Right atrium auricular region (tissue), 2 donors: ENCODE data around the gene FGF14. TPM values are rescaled to one million over a fixed set of nuclear protein-coding genes. Genes with fewer than 3 reads are reported as not detected.
"Not testable (repeated sequence)": the region's sequence is repeated elsewhere in the genome, so short reads cannot be mapped to it uniquely, and the experiment has no call there.

Source experiments
- DNase-seq: peaks from one replicate; pipeline ENCODE4 v3.0.0-alpha.2; 2019; ENCODE audit warnings: low spot score
- H3K27ac ChIP-seq, 2 donors: fragments of 200-600 bp; sonication (generic); 1 replicate in 1 of 2; 2 replicates in 1 of 2; pipeline ENCODE4 v1.5.1; 2016 to 2019
- H3K27me3 ChIP-seq, 2 donors: fragments of 200-600 bp; sonication (generic); one replicate each; pipeline versions ENCODE4 v1.5.1 to v1.6.0; 2017 to 2019
- H3K36me3 ChIP-seq: fragments of 200-600 bp; sonication (generic); one replicate; pipeline ENCODE4 v1.5.1; 2016
- H3K4me1 ChIP-seq, 2 donors: fragments of 200-600 bp; sonication (generic); one replicate each; pipeline versions ENCODE4 v1.5.1 to v1.6.0; 2017 to 2019
- H3K4me3 ChIP-seq, 2 donors: fragments of 200-600 bp; sonication (generic); 1 replicate in 1 of 2; 2 replicates in 1 of 2; pipeline ENCODE4 v1.5.1; 2017 to 2019; ENCODE audit warnings: mild to moderate bottlenecking in 1 of 2, moderate library complexity in 1 of 2
- H3K9me3 ChIP-seq, 2 donors: fragments of 200-600 bp; sonication (generic); one replicate each; pipeline ENCODE4 v1.5.1; 2019
- CTCF ChIP-seq, 2 donors: fragments of 200-600 bp; sonication (generic); IDR thresholded peaks; one replicate each; pipeline ENCODE4 v1.5.1; 2019; ENCODE audit warnings: antibody characterized with exemption in 2 of 2
- total RNA-seq, 2 donors: library from RNA; depleted of rRNA; stranded (reverse); fragments of >200 nt; gene quantifications; one replicate each; pipeline ENCODE4 v1.1.0, GENCODE V29; 2016

The FGF14 gene
- total RNA-seq, 2 donors from 2014 or later = 1.3 to 1.7 TPM

DNA sequence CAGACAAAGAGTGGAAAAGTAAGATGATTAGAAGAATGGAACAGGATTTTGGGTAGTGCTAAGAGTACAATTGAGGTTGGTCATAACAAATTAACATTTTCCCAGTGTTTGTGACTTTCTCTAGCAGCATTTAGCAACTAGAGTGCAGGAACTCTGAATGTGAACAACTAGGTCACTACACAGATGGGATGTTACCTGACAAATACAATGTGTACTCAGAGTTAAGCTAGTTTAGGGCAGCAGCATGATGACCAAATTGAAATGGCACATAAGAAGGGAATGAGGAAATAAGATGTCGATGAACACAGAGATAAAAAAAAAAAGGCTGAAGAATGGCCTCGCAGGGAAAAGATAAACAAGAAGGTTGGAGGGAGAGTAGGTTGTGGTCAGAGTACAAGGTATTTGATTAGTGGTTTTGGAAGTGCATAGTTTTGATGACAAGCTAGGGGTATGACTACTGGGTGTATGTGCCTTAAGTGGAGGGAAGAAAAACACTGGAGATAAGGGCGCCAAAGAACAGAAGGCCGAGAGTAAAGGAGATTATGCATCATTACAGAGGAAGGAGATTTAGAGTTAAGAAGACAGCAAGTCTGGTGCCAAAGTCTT lies 381.1 kb downstream of the FGF14 start:
- Histone ChIP-seq H3K27me3 (no peaks in the 10 kb centered on the region), H3K36me3 (no peaks in the 10 kb centered on the region), H3K9me3 (peaks cover 0 to 20% of the 10 kb centered on the region in 2 donors), H3K4me3 (no peak overlapping the region), H3K4me1 (no peaks in the 10 kb centered on the region), H3K27ac (no peak overlapping the region)
- TF ChIP-seq CTCF (IDR thresholded peaks at IDR 0.05) = no peak
- no peak for DNase-seq

DNA sequence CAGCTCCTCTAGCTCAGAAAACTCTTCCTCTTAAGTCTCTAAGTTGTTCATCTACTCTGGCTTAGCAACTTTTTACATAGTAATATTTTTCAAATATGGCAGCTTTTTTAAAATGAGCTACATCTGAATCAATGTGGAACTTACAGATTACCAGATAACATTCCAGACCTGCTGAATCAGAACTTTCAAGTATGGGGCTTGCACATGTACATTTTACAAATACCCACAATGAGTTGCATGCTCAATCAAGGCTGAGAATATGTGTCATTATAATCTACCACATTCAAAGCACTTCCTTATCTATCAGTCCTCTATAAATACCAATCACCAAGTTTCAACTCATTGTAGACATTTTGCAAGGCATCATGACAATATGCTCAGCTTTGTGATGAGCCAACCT lies 383.1 kb downstream of the FGF14 start:
- Histone ChIP-seq H3K9me3 (peaks cover 0 to 20% of the 10 kb centered on the region in 2 donors), H3K27ac (no peak overlapping the region), H3K4me1 (peaks cover 0 to under 1% of the 10 kb centered on the region in 2 donors), H3K4me3 (no peak overlapping the region), H3K27me3 (no peaks in the 10 kb centered on the region), H3K36me3 (no peaks in the 10 kb centered on the region)
- TF ChIP-seq CTCF (IDR thresholded peaks at IDR 0.05) = no peak
- DNase-seq = no peak

GRCh38 chr13:102017248-102017647 lies 384.6 kb downstream of the FGF14 start:
- peaks cover 0 to 13% of the 10 kb centered on the region in 2 donors for H3K4me1 ChIP-seq
- H3K36me3 ChIP-seq = no peaks in the 10 kb centered on the region
- peaks cover 0 to 20% of the 10 kb centered on the region in 2 donors for H3K9me3 ChIP-seq
- H3K27me3 ChIP-seq = no peaks in the 10 kb centered on the region
- no peak overlapping the region for H3K27ac ChIP-seq
- TF ChIP-seq CTCF (IDR thresholded peaks at IDR 0.05) = no peak
- H3K4me3 ChIP-seq = no peak overlapping the region
- DNase-seq = no peak

GRCh38 chr13:102012299-102013293 lies 389.3 kb downstream of the FGF14 start:
- DNase-seq = peak; percentile 60
- Histone ChIP-seq H3K4me1 (peaks cover 0 to 28% of the 10 kb centered on the region in 2 donors), H3K27me3 (no peaks in the 10 kb centered on the region), H3K9me3 (peaks cover 0 to 10% of the 10 kb centered on the region in 2 donors), H3K36me3 (no peaks in the 10 kb centered on the region), H3K27ac (peak overlapping the region; percentile 77 to 84), H3K4me3 (no peak overlapping the region)
- TF ChIP-seq CTCF (IDR thresholded peaks at IDR 0.05) = no peak

GRCh38 chr13:102011455-102011854 lies 390.4 kb downstream of the FGF14 start:
- H3K9me3 ChIP-seq, H3K36me3 ChIP-seq, H3K27me3 ChIP-seq, H3K4me3 ChIP-seq, DNase-seq: not testable (repeated sequence)
- Histone ChIP-seq H3K27ac (peak overlapping the region; percentile 77 to 84), H3K4me1 (peaks cover 0 to 28% of the 10 kb centered on the region in 2 donors)
